ENCODE measurements around the gene RCC2.
"Not testable (repeated sequence)": the region's sequence is repeated elsewhere in the genome, so short reads cannot be mapped to it uniquely, and the experiment has no call there.

The RCC2 gene

GRCh38 chr1:17458794-17459193 is 19.3 kb upstream of the RCC2 start:
- H4K8ac ChIP-seq (ENCODE audit: low read depth, low read length): no peak overlapping the region
- DNase-seq: no peak
- H3K4me3 ChIP-seq (ENCODE audit: low read length): no peak overlapping the region
- no peaks in the 10 kb centered on the region for H3K4me1 ChIP-seq (ENCODE audit: control insufficient read depth, low read depth, low read length)
- H3K27ac ChIP-seq (ENCODE audit: low read depth, low read length): no peak overlapping the region
- WGBS (ENCODE audit: extremely low coverage, insufficient coverage, low lambda C conversion rate): no CpG with 5 or more reads among the region's 1 CpG
- no peak overlapping the region for H3K9ac ChIP-seq (ENCODE audit: low read length)
- H3K79me1 ChIP-seq (ENCODE audit: low read length): no peaks in the 10 kb centered on the region
- H2BK15ac ChIP-seq (replicated peaks; ENCODE audit: low read depth): no peak overlapping the region
- no peak overlapping the region for H3K56ac ChIP-seq (ENCODE audit: low read length)
- H2AK5ac ChIP-seq (ENCODE audit: low read length): no peak overlapping the region
- no peak overlapping the region for H2BK5ac ChIP-seq (ENCODE audit: low read length)
- no peak overlapping the region for H3K4me2 ChIP-seq (ENCODE audit: low read length)
- H3K36me3 ChIP-seq (ENCODE audit: control insufficient read depth, insufficient read depth, low read length): no peaks in the 10 kb centered on the region
- H4K5ac ChIP-seq (ENCODE audit: low read length): no peak overlapping the region
- no peak overlapping the region for H3K4ac ChIP-seq (ENCODE audit: low read depth, low read length)
- no peaks in the 10 kb centered on the region for H3K27me3 ChIP-seq (ENCODE audit: insufficient read depth, low read length, poor library complexity)
- no peaks in the 10 kb centered on the region for H3K79me2 ChIP-seq (ENCODE audit: control insufficient read depth, insufficient read depth, low read length)
- H2BK120ac ChIP-seq (ENCODE audit: low read depth, low read length): no peak overlapping the region
- no peak overlapping the region for H3K18ac ChIP-seq (ENCODE audit: low read length)
- no peak overlapping the region for H3K23ac ChIP-seq (ENCODE audit: low read length)

- no CpG with 5 or more reads among the region's 4 CpGs for WGBS (ENCODE audit: extremely low coverage, insufficient coverage, low lambda C conversion rate)
- Histone ChIP-seq H2BK5ac (ENCODE audit: low read length) (no peak overlapping the region), H3K56ac (ENCODE audit: low read length) (no peak overlapping the region), H3K27ac (ENCODE audit: low read depth, low read length) (no peak overlapping the region), H2BK120ac (ENCODE audit: low read depth, low read length) (no peak overlapping the region), H3K79me2 (ENCODE audit: control insufficient read depth, insufficient read depth, low read length) (no peaks in the 10 kb centered on the region), H3K4me2 (ENCODE audit: low read length) (no peak overlapping the region), H3K23ac (ENCODE audit: low read length) (no peak overlapping the region), H2AK5ac (ENCODE audit: low read length) (no peak overlapping the region), H3K4me1 (ENCODE audit: control insufficient read depth, low read depth, low read length) (no peaks in the 10 kb centered on the region), H4K8ac (ENCODE audit: low read depth, low read length) (no peak overlapping the region), H4K5ac (ENCODE audit: low read length) (no peak overlapping the region), H3K27me3 (ENCODE audit: insufficient read depth, low read length, poor library complexity) (no peaks in the 10 kb centered on the region), H2BK15ac (replicated peaks; ENCODE audit: low read depth) (no peak overlapping the region), H3K4me3 (ENCODE audit: low read length) (no peak overlapping the region), H3K4ac (ENCODE audit: low read depth, low read length) (no peak overlapping the region), H3K36me3 (ENCODE audit: control insufficient read depth, insufficient read depth, low read length) (no peaks in the 10 kb centered on the region), H3K79me1 (ENCODE audit: low read length) (no peaks in the 10 kb centered on the region), H3K9ac (ENCODE audit: low read length) (no peak overlapping the region), H3K18ac (ENCODE audit: low read length) (no peak overlapping the region)
- DNase-seq: no peak
Measured at GRCh38 chr1:17452686-17453085, 13.2 kb upstream of the RCC2 start.

- not testable (repeated sequence) for H3K27me3 ChIP-seq (ENCODE audit: insufficient read depth, low read length, poor library complexity); H4K5ac ChIP-seq (ENCODE audit: low read length); H3K23ac ChIP-seq (ENCODE audit: low read length); H3K79me2 ChIP-seq (ENCODE audit: control insufficient read depth, insufficient read depth, low read length); H3K4me1 ChIP-seq (ENCODE audit: control insufficient read depth, low read depth, low read length); H2BK5ac ChIP-seq (ENCODE audit: low read length); H2BK120ac ChIP-seq (ENCODE audit: low read depth, low read length); H3K27ac ChIP-seq (ENCODE audit: low read depth, low read length); H4K8ac ChIP-seq (ENCODE audit: low read depth, low read length); H3K79me1 ChIP-seq (ENCODE audit: low read length); H3K9ac ChIP-seq (ENCODE audit: low read length); H3K4ac ChIP-seq (ENCODE audit: low read depth, low read length); H3K36me3 ChIP-seq (ENCODE audit: control insufficient read depth, insufficient read depth, low read length); H2BK15ac ChIP-seq (replicated peaks; ENCODE audit: low read depth); DNase-seq; H3K4me2 ChIP-seq (ENCODE audit: low read length); H3K4me3 ChIP-seq (ENCODE audit: low read length); H2AK5ac ChIP-seq (ENCODE audit: low read length); H3K18ac ChIP-seq (ENCODE audit: low read length); H3K56ac ChIP-seq (ENCODE audit: low read length)
- no CpG with 5 or more reads among the region's 10 CpGs for WGBS (ENCODE audit: extremely low coverage, insufficient coverage, low lambda C conversion rate)
Measured at GRCh38 chr1:17452203-17452602, 12.7 kb upstream of the RCC2 start.

GRCh38 chr1:17451731-17452130 is 12.3 kb upstream of the RCC2 start:
- Histone ChIP-seq H3K4me2 (ENCODE audit: low read length) (no peak overlapping the region), H3K27me3 (ENCODE audit: insufficient read depth, low read length, poor library complexity) (no peaks in the 10 kb centered on the region), H3K79me1 (ENCODE audit: low read length) (no peaks in the 10 kb centered on the region), H3K18ac (ENCODE audit: low read length) (no peak overlapping the region), H2BK5ac (ENCODE audit: low read length) (no peak overlapping the region), H4K5ac (ENCODE audit: low read length) (no peak overlapping the region), H3K79me2 (ENCODE audit: control insufficient read depth, insufficient read depth, low read length) (no peaks in the 10 kb centered on the region), H3K4me1 (ENCODE audit: control insufficient read depth, low read depth, low read length) (no peaks in the 10 kb centered on the region), H3K56ac (ENCODE audit: low read length) (no peak overlapping the region), H2BK15ac (replicated peaks; ENCODE audit: low read depth) (no peak overlapping the region), H3K36me3 (ENCODE audit: control insufficient read depth, insufficient read depth, low read length) (no peaks in the 10 kb centered on the region), H3K4ac (ENCODE audit: low read depth, low read length) (no peak overlapping the region), H4K8ac (ENCODE audit: low read depth, low read length) (no peak overlapping the region), H3K27ac (ENCODE audit: low read depth, low read length) (no peak overlapping the region), H3K4me3 (ENCODE audit: low read length) (no peak overlapping the region), H3K9ac (ENCODE audit: low read length) (no peak overlapping the region), H3K23ac (ENCODE audit: low read length) (no peak overlapping the region), H2AK5ac (ENCODE audit: low read length) (no peak overlapping the region), H2BK120ac (ENCODE audit: low read depth, low read length) (no peak overlapping the region)
- WGBS (ENCODE audit: extremely low coverage, insufficient coverage, low lambda C conversion rate): no CpG with 5 or more reads among the region's 7 CpGs
- DNase-seq: no peak

- H3K56ac ChIP-seq (ENCODE audit: low read length): no peak overlapping the region
- no peak overlapping the region for H3K9ac ChIP-seq (ENCODE audit: low read length)
- no peak overlapping the region for H3K4me3 ChIP-seq (ENCODE audit: low read length)
- H2BK15ac ChIP-seq (replicated peaks; ENCODE audit: low read depth): no peak overlapping the region
- H2BK5ac ChIP-seq (ENCODE audit: low read length): no peak overlapping the region
- no CpG with 5 or more reads among the region's 12 CpGs for WGBS (ENCODE audit: extremely low coverage, insufficient coverage, low lambda C conversion rate)
- no peaks in the 10 kb centered on the region for H3K36me3 ChIP-seq (ENCODE audit: control insufficient read depth, insufficient read depth, low read length)
- H3K27me3 ChIP-seq (ENCODE audit: insufficient read depth, low read length, poor library complexity): no peaks in the 10 kb centered on the region
- H4K5ac ChIP-seq (ENCODE audit: low read length): no peak overlapping the region
- H3K4ac ChIP-seq (ENCODE audit: low read depth, low read length): no peak overlapping the region
- no peak overlapping the region for H2AK5ac ChIP-seq (ENCODE audit: low read length)
- H4K8ac ChIP-seq (ENCODE audit: low read depth, low read length): no peak overlapping the region
- no peak overlapping the region for H3K18ac ChIP-seq (ENCODE audit: low read length)
- no peaks in the 10 kb centered on the region for H3K79me1 ChIP-seq (ENCODE audit: low read length)
- no peak overlapping the region for H3K27ac ChIP-seq (ENCODE audit: low read depth, low read length)
- no peak overlapping the region for H3K4me2 ChIP-seq (ENCODE audit: low read length)
- H3K23ac ChIP-seq (ENCODE audit: low read length): no peak overlapping the region
- no peaks in the 10 kb centered on the region for H3K4me1 ChIP-seq (ENCODE audit: control insufficient read depth, low read depth, low read length)
- no peak for DNase-seq
- no peak overlapping the region for H2BK120ac ChIP-seq (ENCODE audit: low read depth, low read length)
- H3K79me2 ChIP-seq (ENCODE audit: control insufficient read depth, insufficient read depth, low read length): no peaks in the 10 kb centered on the region
Measured at GRCh38 chr1:17447501-17447992, 8.1 kb upstream of the RCC2 start.

GRCh38 chr1:17442841-17443240 is 3.4 kb upstream of the RCC2 start:
- Histone ChIP-seq H3K79me2 (ENCODE audit: control insufficient read depth, insufficient read depth, low read length) (peaks cover 14% of the 10 kb centered on the region), H2BK5ac (ENCODE audit: low read length) (no peak overlapping the region), H2AK5ac (ENCODE audit: low read length) (no peak overlapping the region), H3K18ac (ENCODE audit: low read length) (no peak overlapping the region), H2BK120ac (ENCODE audit: low read depth, low read length) (no peak overlapping the region), H3K4ac (ENCODE audit: low read depth, low read length) (no peak overlapping the region), H3K4me3 (ENCODE audit: low read length) (no peak overlapping the region), H3K79me1 (ENCODE audit: low read length) (no peaks in the 10 kb centered on the region), H4K8ac (ENCODE audit: low read depth, low read length) (no peak overlapping the region), H3K4me2 (ENCODE audit: low read length) (no peak overlapping the region), H3K56ac (ENCODE audit: low read length) (no peak overlapping the region), H3K4me1 (ENCODE audit: control insufficient read depth, low read depth, low read length) (peaks cover 8% of the 10 kb centered on the region), H3K27ac (ENCODE audit: low read depth, low read length) (no peak overlapping the region), H3K27me3 (ENCODE audit: insufficient read depth, low read length, poor library complexity) (no peaks in the 10 kb centered on the region), H3K9ac (ENCODE audit: low read length) (no peak overlapping the region), H3K36me3 (ENCODE audit: control insufficient read depth, insufficient read depth, low read length) (no peaks in the 10 kb centered on the region), H4K5ac (ENCODE audit: low read length) (no peak overlapping the region), H2BK15ac (replicated peaks; ENCODE audit: low read depth) (no peak overlapping the region), H3K23ac (ENCODE audit: low read length) (no peak overlapping the region)
- WGBS (ENCODE audit: extremely low coverage, insufficient coverage, low lambda C conversion rate): no CpG with 5 or more reads among the region's 6 CpGs
- no peak for DNase-seq
